ENCODE data around the gene R3HCC1L.
"Not testable (repeated sequence)": the region's sequence is repeated elsewhere in the genome, so short reads cannot be mapped to it uniquely, and the experiment has no call there.

The R3HCC1L gene

DNA sequence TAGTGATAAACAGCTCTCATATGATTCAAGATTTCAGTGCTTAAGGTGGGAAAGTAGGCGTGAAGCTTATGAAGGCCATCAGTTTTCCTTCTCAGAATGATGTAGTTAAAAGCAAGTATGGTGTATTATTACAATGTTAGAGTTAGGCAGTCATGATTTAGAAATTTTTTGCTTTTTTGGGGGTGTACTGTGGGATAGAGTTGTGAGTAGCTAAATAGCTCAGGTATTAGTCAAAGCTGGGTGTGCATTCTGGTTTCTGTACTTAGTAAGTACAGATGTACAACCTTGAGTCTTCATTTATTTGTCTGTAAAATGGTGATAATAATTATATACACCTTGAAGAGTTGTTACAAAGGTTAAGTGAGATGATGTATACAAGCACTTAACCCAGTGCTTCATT lies 52.2 kb downstream of the R3HCC1L start:
- Histone ChIP-seq H3K27me3 (ENCODE audit: control insufficient read depth, insufficient read depth, low read length) (no peaks in the 10 kb centered on the region), H3K4me3 (ENCODE audit: low read length) (no peak overlapping the region), H3K36me3 (ENCODE audit: insufficient read depth, low read length) (peaks cover 13% of the 10 kb centered on the region), H3K4me1 (ENCODE audit: control insufficient read depth, insufficient read depth, low read length) (peaks cover 6% of the 10 kb centered on the region), H3K9me3 (replicated peaks; ENCODE audit: low read length) (no peaks in the 10 kb centered on the region), H3K9ac (ENCODE audit: low read depth, low read length) (no peak overlapping the region), H3K4me2 (ENCODE audit: low read length) (no peak overlapping the region)

DNA sequence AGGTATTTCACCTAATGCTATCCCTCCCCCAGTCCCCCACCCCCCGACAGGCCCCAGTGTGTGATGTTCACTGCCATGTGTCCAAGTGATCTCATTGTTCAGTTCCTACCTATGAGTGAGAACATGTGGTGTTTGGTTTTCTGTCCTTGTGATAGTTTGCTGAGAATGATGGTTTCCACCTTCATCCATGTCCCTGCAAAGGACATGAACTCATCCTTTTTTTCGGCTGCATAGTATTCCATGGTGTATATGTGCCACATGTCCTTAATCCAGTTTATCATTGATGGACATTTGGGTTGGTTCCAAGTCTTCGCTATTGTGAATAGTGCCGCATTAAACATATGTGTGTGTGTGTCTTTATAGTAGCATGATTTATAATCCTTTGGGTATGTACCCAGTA lies 56.3 kb downstream of the R3HCC1L start:
- H3K4me1 ChIP-seq (ENCODE audit: control insufficient read depth, insufficient read depth, low read length); H3K9me3 ChIP-seq (replicated peaks; ENCODE audit: low read length); H3K4me3 ChIP-seq (ENCODE audit: low read length); H3K4me2 ChIP-seq (ENCODE audit: low read length); H3K36me3 ChIP-seq (ENCODE audit: insufficient read depth, low read length); H3K9ac ChIP-seq (ENCODE audit: low read depth, low read length); H3K27me3 ChIP-seq (ENCODE audit: control insufficient read depth, insufficient read depth, low read length): not testable (repeated sequence)

DNA sequence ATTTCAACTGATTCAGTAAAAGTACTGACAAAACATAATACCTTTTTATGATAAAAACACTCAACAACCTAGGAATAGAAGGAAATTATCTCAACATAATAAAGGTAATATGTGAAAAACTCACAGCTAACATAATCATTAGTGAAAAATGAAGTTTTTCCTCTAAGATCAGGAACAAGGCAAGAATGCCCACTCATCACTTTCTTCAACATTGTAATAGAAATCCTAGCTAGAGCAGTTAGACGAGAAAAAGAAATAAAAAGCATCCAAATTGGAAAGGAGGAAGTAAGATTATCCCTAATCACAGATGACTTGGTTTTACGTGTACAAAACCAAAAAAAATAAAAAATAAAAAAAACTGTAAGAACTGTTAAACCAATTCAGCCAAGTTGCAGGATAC lies 58.6 kb downstream of the R3HCC1L start:
- H3K4me3 ChIP-seq (ENCODE audit: low read length): no peak overlapping the region
- no peaks in the 10 kb centered on the region for H3K9me3 ChIP-seq (replicated peaks; ENCODE audit: low read length)
- no peaks in the 10 kb centered on the region for H3K27me3 ChIP-seq (ENCODE audit: control insufficient read depth, insufficient read depth, low read length)
- no peak overlapping the region for H3K9ac ChIP-seq (ENCODE audit: low read depth, low read length)
- no peaks in the 10 kb centered on the region for H3K4me1 ChIP-seq (ENCODE audit: control insufficient read depth, insufficient read depth, low read length)
- no peak overlapping the region for H3K4me2 ChIP-seq (ENCODE audit: low read length)
- H3K36me3 ChIP-seq (ENCODE audit: insufficient read depth, low read length): peaks cover 7% of the 10 kb centered on the region

DNA sequence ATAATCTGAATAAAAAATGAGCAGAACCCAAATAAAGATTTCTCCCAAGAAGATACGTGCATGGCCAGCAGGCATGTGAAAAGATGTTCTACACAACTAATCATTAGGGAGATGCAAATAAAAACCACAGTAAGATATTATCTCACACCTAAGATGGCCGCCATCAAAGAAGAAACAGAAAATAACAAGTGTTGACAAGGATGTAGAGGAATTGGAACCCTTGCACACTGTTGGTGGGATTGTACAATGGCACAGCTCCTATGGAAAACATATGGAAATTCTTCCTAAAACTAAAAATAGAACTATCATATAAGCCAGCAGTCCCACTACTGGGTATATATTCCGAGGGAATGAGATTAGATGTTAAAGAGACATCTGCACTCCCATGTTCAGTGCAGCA lies 60.2 kb downstream of the R3HCC1L start:
- Histone ChIP-seq H3K4me2 (ENCODE audit: low read length) (no peak overlapping the region), H3K27me3 (ENCODE audit: control insufficient read depth, insufficient read depth, low read length) (no peaks in the 10 kb centered on the region), H3K4me1 (ENCODE audit: control insufficient read depth, insufficient read depth, low read length) (no peaks in the 10 kb centered on the region), H3K9ac (ENCODE audit: low read depth, low read length) (no peak overlapping the region), H3K4me3 (ENCODE audit: low read length) (no peak overlapping the region), H3K9me3 (replicated peaks; ENCODE audit: low read length) (no peaks in the 10 kb centered on the region), H3K36me3 (ENCODE audit: insufficient read depth, low read length) (no peaks in the 10 kb centered on the region)

DNA sequence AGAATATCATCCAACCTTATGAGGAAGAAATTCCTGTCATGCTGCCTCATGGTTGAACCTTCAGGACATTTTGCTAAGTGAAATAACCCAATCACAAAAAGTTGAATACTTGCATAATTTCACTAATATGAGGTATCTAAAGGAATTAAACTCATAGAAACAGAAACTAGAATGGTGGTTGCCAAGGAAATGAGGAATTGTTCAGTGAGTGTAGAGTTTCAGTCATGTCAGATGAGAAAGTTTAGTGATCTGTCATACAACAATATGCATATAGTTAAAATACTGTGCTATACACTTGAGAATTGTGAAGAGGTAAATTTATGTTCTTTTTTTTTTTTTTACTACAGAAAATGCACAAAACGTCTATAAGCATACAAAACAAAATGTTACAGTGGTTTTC lies 60.7 kb downstream of the R3HCC1L start:
- Histone ChIP-seq H3K27me3 (ENCODE audit: control insufficient read depth, insufficient read depth, low read length) (no peaks in the 10 kb centered on the region), H3K9ac (ENCODE audit: low read depth, low read length) (no peak overlapping the region), H3K4me1 (ENCODE audit: control insufficient read depth, insufficient read depth, low read length) (no peaks in the 10 kb centered on the region), H3K9me3 (replicated peaks; ENCODE audit: low read length) (no peaks in the 10 kb centered on the region), H3K4me3 (ENCODE audit: low read length) (no peak overlapping the region), H3K4me2 (ENCODE audit: low read length) (no peak overlapping the region), H3K36me3 (ENCODE audit: insufficient read depth, low read length) (no peaks in the 10 kb centered on the region)

DNA sequence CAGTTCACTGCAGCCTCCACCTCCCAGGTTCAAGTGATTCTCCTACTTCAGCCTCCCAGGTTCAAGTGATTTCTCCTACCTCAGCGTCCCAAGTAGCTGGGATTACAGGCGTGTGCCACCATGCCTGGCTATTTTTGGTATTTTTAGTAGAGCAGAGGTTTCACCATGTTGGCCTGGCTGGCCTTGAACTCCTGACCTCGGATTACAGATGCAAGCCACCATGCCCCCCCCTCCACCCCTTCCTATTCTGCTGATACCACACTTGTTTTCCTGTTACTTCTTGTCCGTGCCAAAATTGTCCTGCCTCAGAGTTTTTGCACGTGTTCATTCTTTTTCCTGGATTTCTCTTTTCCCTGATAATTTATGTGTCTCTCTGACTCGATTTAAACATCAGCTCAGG lies 62.5 kb downstream of the R3HCC1L start:
- Histone ChIP-seq H3K4me2 (ENCODE audit: low read length) (no peak overlapping the region), H3K4me3 (ENCODE audit: low read length) (no peak overlapping the region), H3K9me3 (replicated peaks; ENCODE audit: low read length) (no peaks in the 10 kb centered on the region), H3K4me1 (ENCODE audit: control insufficient read depth, insufficient read depth, low read length) (no peaks in the 10 kb centered on the region), H3K36me3 (ENCODE audit: insufficient read depth, low read length) (no peaks in the 10 kb centered on the region), H3K9ac (ENCODE audit: low read depth, low read length) (no peak overlapping the region), H3K27me3 (ENCODE audit: control insufficient read depth, insufficient read depth, low read length) (no peaks in the 10 kb centered on the region)

DNA sequence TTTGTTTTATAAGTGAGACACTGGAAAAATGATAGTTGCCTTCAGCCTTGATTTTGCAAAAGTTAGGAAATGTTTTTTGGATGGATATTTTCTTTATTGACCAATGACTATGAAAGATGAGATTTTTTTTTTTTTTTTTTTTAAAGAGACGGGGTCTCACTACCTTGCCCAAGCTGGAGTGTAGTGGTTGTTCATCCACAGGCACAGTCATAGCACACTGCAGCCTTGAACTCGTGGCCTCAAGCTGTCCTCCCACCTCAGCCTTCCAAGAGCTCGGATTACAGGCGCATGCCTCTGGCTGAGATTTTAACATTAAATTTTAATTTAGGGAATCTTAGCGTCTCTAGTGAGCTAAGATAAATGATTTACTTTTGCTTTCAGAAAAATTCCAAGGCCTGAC lies 67.3 kb downstream of the R3HCC1L start:
- H3K36me3 ChIP-seq (ENCODE audit: insufficient read depth, low read length): no peaks in the 10 kb centered on the region
- H3K4me3 ChIP-seq (ENCODE audit: low read length): no peak overlapping the region
- H3K9ac ChIP-seq (ENCODE audit: low read depth, low read length): no peak overlapping the region
- H3K27me3 ChIP-seq (ENCODE audit: control insufficient read depth, insufficient read depth, low read length): no peaks in the 10 kb centered on the region
- H3K4me1 ChIP-seq (ENCODE audit: control insufficient read depth, insufficient read depth, low read length): no peaks in the 10 kb centered on the region
- no peaks in the 10 kb centered on the region for H3K9me3 ChIP-seq (replicated peaks; ENCODE audit: low read length)
- no peak overlapping the region for H3K4me2 ChIP-seq (ENCODE audit: low read length)

DNA sequence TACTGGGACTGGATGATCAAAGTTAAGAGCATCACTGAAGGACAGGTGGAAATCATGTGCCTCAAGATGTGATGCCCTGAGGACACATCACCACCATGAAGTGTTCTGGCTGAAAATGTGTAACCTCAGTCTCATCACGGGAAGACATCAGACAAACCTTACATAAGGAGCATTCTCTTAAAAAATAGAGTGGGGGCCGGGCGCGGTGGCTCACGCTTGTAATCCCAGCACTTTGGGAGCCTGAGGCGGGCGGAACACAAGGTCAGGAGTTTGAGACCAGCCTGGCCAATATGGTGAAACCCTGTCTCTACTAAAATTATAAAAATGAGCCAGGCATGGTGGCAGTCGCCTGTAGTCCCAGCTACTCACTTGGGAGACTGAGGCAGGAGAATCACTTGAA lies 67.9 kb downstream of the R3HCC1L start:
- Histone ChIP-seq H3K4me2 (ENCODE audit: low read length) (no peak overlapping the region), H3K4me3 (ENCODE audit: low read length) (no peak overlapping the region), H3K4me1 (ENCODE audit: control insufficient read depth, insufficient read depth, low read length) (no peaks in the 10 kb centered on the region)

DNA sequence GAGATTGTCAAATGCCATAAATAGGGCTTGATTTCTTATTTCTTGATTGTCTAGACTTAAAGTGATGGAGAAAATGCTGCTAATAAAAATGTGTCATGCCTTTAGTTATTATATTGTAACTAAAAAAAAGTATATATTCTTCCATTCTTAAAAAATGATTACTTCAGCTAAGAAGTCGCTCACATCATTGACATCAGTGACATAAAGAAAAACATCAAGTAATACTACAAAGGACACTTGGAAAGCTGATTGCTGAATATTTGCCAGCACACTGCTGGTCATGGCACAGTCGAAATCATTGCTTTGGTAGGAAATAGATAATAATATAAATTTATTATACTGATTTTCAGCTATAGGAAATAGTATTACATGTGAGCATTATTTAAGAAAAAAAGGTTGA lies 70.9 kb downstream of the R3HCC1L start:
- H3K36me3 ChIP-seq (ENCODE audit: insufficient read depth, low read length): peaks cover 21% of the 10 kb centered on the region

More for the DNA sequence above, 67.9 kb downstream of the R3HCC1L start:
- no peaks in the 10 kb centered on the region for H3K36me3 ChIP-seq (ENCODE audit: insufficient read depth, low read length)
- no peaks in the 10 kb centered on the region for H3K27me3 ChIP-seq (ENCODE audit: control insufficient read depth, insufficient read depth, low read length)
- H3K9me3 ChIP-seq (replicated peaks; ENCODE audit: low read length): no peaks in the 10 kb centered on the region
- no peak overlapping the region for H3K9ac ChIP-seq (ENCODE audit: low read depth, low read length)

DNA sequence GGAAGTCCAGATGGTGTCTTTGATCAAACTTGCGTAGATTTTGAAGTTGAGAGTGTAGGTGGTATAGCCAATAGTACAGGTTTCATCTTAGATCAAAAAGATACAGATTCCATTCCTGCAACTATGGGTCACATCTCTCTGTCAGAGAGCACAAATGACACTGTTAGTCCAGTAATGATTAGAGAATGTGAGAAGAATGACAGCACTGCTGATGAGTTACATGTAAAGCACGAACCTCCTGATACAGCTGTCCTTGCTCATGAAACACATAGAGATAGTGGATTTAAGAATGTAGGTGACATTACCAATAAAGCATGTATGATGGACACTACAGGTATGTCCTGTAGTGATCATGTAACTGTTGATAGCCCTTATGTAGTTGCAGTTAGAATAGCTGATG lies 74.5 kb downstream of the R3HCC1L start:
- peaks cover 21% of the 10 kb centered on the region for H3K36me3 ChIP-seq (ENCODE audit: insufficient read depth, low read length)
- H3K4me2 ChIP-seq (ENCODE audit: low read length): no peak overlapping the region
- no peaks in the 10 kb centered on the region for H3K4me1 ChIP-seq (ENCODE audit: control insufficient read depth, insufficient read depth, low read length)
- H3K9me3 ChIP-seq (replicated peaks; ENCODE audit: low read length): no peaks in the 10 kb centered on the region
- no peak overlapping the region for H3K9ac ChIP-seq (ENCODE audit: low read depth, low read length)
- H3K27me3 ChIP-seq (ENCODE audit: control insufficient read depth, insufficient read depth, low read length): no peaks in the 10 kb centered on the region
- H3K4me3 ChIP-seq (ENCODE audit: low read length): no peak overlapping the region

More for the DNA sequence above, 70.9 kb downstream of the R3HCC1L start:
- no peak overlapping the region for H3K4me3 ChIP-seq (ENCODE audit: low read length)
- H3K9ac ChIP-seq (ENCODE audit: low read depth, low read length): no peak overlapping the region
- no peaks in the 10 kb centered on the region for H3K4me1 ChIP-seq (ENCODE audit: control insufficient read depth, insufficient read depth, low read length)
- H3K27me3 ChIP-seq (ENCODE audit: control insufficient read depth, insufficient read depth, low read length): no peaks in the 10 kb centered on the region
- no peak overlapping the region for H3K4me2 ChIP-seq (ENCODE audit: low read length)
- H3K9me3 ChIP-seq (replicated peaks; ENCODE audit: low read length): no peaks in the 10 kb centered on the region

DNA sequence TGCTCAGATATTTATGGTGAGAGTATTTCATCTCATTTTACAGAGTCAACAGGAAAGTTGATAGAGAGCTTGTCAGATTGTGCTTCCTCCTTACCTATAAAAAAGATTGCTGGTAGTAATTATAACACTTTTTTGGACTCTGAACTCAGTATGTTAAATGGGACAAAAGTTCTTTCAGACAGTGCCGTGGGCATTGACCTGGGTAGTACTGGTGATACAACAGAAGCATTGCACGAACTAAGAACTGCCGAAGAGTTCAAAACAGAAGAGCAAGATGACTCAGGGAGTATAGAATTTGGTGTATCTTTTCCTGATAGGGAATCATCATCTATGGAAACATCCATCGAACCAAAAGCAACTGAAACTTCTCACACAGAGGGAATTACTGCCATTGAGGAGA lies 75.0 kb downstream of the R3HCC1L start:
- no peaks in the 10 kb centered on the region for H3K4me1 ChIP-seq (ENCODE audit: control insufficient read depth, insufficient read depth, low read length)
- no peaks in the 10 kb centered on the region for H3K27me3 ChIP-seq (ENCODE audit: control insufficient read depth, insufficient read depth, low read length)
- H3K4me2 ChIP-seq (ENCODE audit: low read length): no peak overlapping the region
- H3K9me3 ChIP-seq (replicated peaks; ENCODE audit: low read length): no peaks in the 10 kb centered on the region
- peaks cover 21% of the 10 kb centered on the region for H3K36me3 ChIP-seq (ENCODE audit: insufficient read depth, low read length)
- no peak overlapping the region for H3K9ac ChIP-seq (ENCODE audit: low read depth, low read length)
- H3K4me3 ChIP-seq (ENCODE audit: low read length): no peak overlapping the region

DNA sequence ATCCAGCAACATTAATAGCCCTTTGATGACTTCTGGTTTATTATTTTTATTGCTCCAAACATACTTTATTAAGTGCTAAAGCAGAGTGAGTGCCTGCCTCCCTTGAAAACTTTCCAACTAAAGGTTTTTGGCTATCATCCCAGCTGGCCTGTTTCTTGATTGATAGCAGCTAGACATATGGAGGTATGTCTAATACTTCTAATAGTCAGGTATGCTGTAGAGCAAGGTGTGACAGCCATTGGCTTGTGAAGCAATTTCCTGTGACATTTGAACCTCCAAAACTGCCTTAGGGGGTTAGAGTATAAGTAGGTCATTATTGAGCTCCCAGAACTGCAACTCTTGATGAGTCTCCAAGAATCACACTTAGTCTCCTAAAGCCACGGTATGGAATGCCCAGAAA lies 77.7 kb downstream of the R3HCC1L start:
- no peak overlapping the region for H3K9ac ChIP-seq (ENCODE audit: low read depth, low read length)
- H3K9me3 ChIP-seq (replicated peaks; ENCODE audit: low read length): no peaks in the 10 kb centered on the region
- peaks cover 21% of the 10 kb centered on the region for H3K36me3 ChIP-seq (ENCODE audit: insufficient read depth, low read length)
- no peak overlapping the region for H3K4me2 ChIP-seq (ENCODE audit: low read length)
- no peaks in the 10 kb centered on the region for H3K4me1 ChIP-seq (ENCODE audit: control insufficient read depth, insufficient read depth, low read length)
- no peak overlapping the region for H3K4me3 ChIP-seq (ENCODE audit: low read length)
- no peaks in the 10 kb centered on the region for H3K27me3 ChIP-seq (ENCODE audit: control insufficient read depth, insufficient read depth, low read length)
